ENCODE measurements around the gene CFL2.

The CFL2 gene

GRCh38 chr14:34668111-34668510, 46.3 kb downstream of the CFL2 start:
- DNase-seq: peak; percentile 67 to 71

DNA sequence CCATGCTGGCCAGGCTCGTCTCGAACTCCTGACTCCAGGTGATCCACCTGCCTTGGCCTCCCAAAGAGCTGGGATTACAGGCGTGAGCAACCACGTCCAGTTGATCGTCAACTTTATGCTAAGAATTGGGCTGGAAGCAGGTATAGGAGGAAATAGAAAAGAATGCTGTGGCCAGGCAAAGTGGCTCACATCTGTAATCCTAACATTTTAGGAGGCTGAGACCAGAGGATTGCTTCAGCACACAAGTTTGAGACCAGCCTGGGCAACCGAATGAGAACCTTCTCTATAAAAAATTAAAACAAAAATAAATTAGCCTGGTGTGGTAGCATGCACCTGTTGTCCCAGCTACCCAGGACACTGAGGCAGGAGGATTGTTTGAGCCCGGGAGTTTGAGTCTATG, 47.4 kb downstream of the CFL2 start:
- DNase-seq: no peak

DNA sequence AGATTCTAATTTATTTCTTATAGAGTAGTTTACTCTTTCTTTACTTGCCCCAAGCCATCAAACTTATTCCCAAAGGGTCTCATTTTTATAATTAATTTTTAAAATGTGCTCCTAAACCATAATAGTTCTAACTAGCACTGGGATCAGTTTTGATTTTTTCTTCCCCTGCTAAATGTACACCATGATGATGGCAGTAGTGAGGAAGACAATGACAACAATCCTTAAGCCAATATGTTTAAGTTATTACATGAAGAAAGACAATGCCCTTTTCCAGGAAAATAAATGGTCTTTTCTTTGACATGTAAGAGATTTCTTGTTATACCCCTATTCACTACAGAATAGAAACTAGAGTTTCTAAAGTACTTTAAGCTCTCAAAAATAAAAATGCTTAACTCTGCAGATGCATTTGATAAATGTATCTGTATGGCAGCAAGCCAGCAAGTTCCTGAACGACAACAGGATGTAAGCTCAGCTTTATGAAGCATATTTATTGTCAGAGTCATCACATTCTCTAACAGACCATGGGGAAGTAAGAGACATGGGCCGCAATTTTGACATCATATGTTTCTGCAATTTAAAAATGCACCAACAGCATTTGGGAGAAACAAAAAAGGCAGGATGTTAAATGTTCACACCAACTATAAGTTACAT, 48.5 kb downstream of the CFL2 start:
- peak; percentile 63 to 74 for DNase-seq

DNA sequence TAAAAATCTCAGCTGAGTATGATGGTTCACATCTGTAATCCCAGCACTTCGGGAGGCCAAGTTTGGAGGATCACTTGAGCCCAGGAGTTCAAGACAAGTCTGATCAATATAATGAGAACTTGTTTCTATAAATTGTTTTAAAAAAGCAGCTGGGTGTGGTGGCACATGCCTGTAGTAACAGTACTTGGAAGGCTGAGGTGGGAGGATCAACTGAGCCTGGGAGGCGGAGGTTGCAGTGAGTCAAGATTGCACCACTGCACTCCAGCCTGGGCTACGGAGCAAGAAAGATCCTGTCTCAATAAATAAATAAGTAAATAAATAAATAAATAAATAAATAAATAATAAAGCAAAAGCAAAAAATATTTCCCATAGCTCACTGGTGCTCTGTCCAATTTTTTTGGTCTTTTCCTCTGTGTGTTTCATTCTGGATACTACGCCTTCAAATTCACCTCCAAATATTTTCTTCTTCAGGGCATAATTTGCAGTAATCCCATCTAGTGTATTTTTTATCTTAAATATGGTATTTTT, 51.8 kb downstream of the CFL2 start:
- DNase-seq: peak in 1 of 2 donors; percentile 28

DNA sequence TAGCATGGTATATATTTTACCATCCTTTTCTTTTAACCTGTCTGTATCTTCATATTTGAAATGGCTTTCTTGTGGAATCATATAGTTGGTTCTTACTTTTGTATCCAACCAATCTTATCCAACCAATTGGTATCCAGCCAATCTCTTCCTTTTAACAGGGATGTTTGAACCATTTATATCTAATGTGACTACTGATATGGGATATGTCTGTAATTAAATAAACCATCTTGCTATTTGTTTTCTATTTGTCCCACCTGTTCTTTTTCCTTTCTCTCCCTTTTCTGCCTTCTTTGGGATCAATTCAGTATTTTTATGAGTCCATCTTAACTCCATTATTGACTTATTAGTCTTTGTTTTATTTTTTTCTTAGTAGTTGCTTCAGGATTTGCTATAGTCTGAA, 53.6 kb downstream of the CFL2 start:
- no peak for DNase-seq
